Neural cell (in vitro differentiated cells): Measurements from ENCODE around the gene SRCIN1. TPM values are rescaled to one million over a fixed set of nuclear protein-coding genes. Genes with fewer than 3 reads are reported as not detected.

Source experiments
- H2AFZ ChIP-seq: fragments of 200-600, 300-800 bp; sonication (generic), shearing (Covaris generic); 2 replicates; pipeline ENCODE4 v1.6.0; 2014; ENCODE audit warnings: low read depth, mild to moderate bottlenecking, antibody characterized with exemption, low read length, moderate library complexity
- H3F3A ChIP-seq: fragments of 200-600 bp; shearing (Covaris generic); 2 replicates; pipeline ENCODE4 v1.6.1; 2016; ENCODE audit warnings: mild to moderate bottlenecking, moderate library complexity, mixed read lengths, antibody characterized with exemption, low read length; ENCODE audit not compliant: insufficient read depth, poor library complexity, severe bottlenecking
- H3K27ac ChIP-seq: fragments of 200-600, 300-800 bp; sonication (generic), shearing (Covaris generic); 2 replicates; pipeline ENCODE4 v1.5.1; 2014; ENCODE audit warnings: mild to moderate bottlenecking, low read length, moderate library complexity
- H3K27me3 ChIP-seq: fragments of 300-800, 200-600 bp; sonication (generic), shearing (Covaris generic); 2 replicates; pipeline ENCODE4 v1.6.0; 2014; ENCODE audit warnings: mild to moderate bottlenecking, low read depth, low read length, moderate library complexity; ENCODE audit not compliant: insufficient read depth
- H3K36me3 ChIP-seq: fragments of 300-800, 200-600 bp; sonication (generic), shearing (Covaris generic); 2 replicates; pipeline ENCODE4 v1.5.1; 2014; ENCODE audit warnings: mild to moderate bottlenecking, antibody characterized with exemption, low read length, moderate library complexity; ENCODE audit not compliant: insufficient read depth
- H3K4me2 ChIP-seq: fragments of 300-800, 200-600 bp; sonication (generic), shearing (Covaris generic); 2 replicates; pipeline ENCODE4 v1.6.0; 2014; ENCODE audit warnings: mild to moderate bottlenecking, low read length
- H3K4me3 ChIP-seq: fragments of 300-800, 200-600 bp; sonication (generic), shearing (Covaris generic); 2 replicates; pipeline ENCODE4 v1.5.1; 2014; ENCODE audit warnings: mild to moderate bottlenecking, low read length, moderate library complexity
- H3K79me2 ChIP-seq: fragments of 200-600 bp; shearing (Covaris generic); replicated peaks from 2 replicates; pipeline ENCODE4 v1.6.0; 2014; ENCODE audit warnings: mild to moderate bottlenecking, low read length, moderate library complexity; ENCODE audit not compliant: insufficient read depth
- H3K9ac ChIP-seq: fragments of 300-800, 200-600 bp; sonication (generic), shearing (Covaris generic); 2 replicates; pipeline ENCODE4 v1.6.1; 2016; ENCODE audit warnings: mild to moderate bottlenecking, low read length, mixed read lengths
- H3K9me2 ChIP-seq: fragments of 200-600 bp; shearing (Covaris generic); 2 replicates; pipeline ENCODE4 v1.6.1; 2016; ENCODE audit warnings: mild to moderate bottlenecking, low read length, mixed read lengths; ENCODE audit not compliant: insufficient read depth
- H3K9me3 ChIP-seq: fragments of 200-600, 300-800 bp; sonication (generic), shearing (Covaris generic); 2 replicates; pipeline ENCODE4 v1.6.1; 2016; ENCODE audit warnings: mild to moderate bottlenecking, mixed run types, low read length, moderate library complexity, mixed read lengths
- H4K20me1 ChIP-seq: fragments of 200-600 bp; shearing (Covaris generic); 2 replicates; pipeline ENCODE4 v1.6.1; 2016; ENCODE audit warnings: mild to moderate bottlenecking, mixed run types; ENCODE audit not compliant: insufficient read depth
- CTCF ChIP-seq: fragments of 450-650 bp; IDR thresholded peaks from 2 replicates; pipeline ENCODE4 v1.5.1; 2014; ENCODE audit warnings: antibody characterized with exemption, mild to moderate bottlenecking, moderate library complexity; ENCODE audit not compliant: poor library complexity, severe bottlenecking
- EP300 ChIP-seq: fragments of 450-650 bp; conservative IDR thresholded peaks from 2 replicates; pipeline ENCODE4 v1.6.1; 2014; ENCODE audit warnings: antibody characterized with exemption, mild to moderate bottlenecking, moderate library complexity; ENCODE audit not compliant: poor library complexity, severe bottlenecking
- EZH2 ChIP-seq: fragments of 200-600, 300-800 bp; shearing (Covaris generic), sonication (generic); IDR thresholded peaks from 2 replicates; pipeline ENCODE4 v1.6.1; 2014; ENCODE audit warnings: antibody characterized with exemption, low read length, borderline replicate concordance, mild to moderate bottlenecking; ENCODE audit not compliant: insufficient read depth, poor library complexity, severe bottlenecking
- MXI1 ChIP-seq: fragments of 450-650 bp; conservative IDR thresholded peaks from 2 replicates; pipeline ENCODE4 v1.6.1; 2014; ENCODE audit warnings: antibody characterized with exemption, mild to moderate bottlenecking; ENCODE audit not compliant: poor library complexity, severe bottlenecking
- POLR2AphosphoS5 ChIP-seq: IDR thresholded peaks from 2 replicates; pipeline ENCODE4 v1.6.1; 2012
- RAD21 ChIP-seq: fragments of 450-650 bp; conservative IDR thresholded peaks from 2 replicates; pipeline ENCODE4 v1.6.1; 2014; ENCODE audit warnings: antibody characterized with exemption, mild to moderate bottlenecking, moderate library complexity
- REST ChIP-seq: IDR thresholded peaks from 2 replicates; pipeline ENCODE4 v1.6.1; 2012; ENCODE audit warnings: borderline replicate concordance
- SMC3 ChIP-seq: fragments of 450-650 bp; conservative IDR thresholded peaks from 2 replicates; pipeline ENCODE4 v1.6.1; 2014; ENCODE audit warnings: antibody characterized with exemption, mild to moderate bottlenecking, moderate library complexity; ENCODE audit not compliant: poor library complexity
- TAF1 ChIP-seq: IDR thresholded peaks from 2 replicates; pipeline ENCODE4 v1.6.1; 2012; ENCODE audit warnings: low read depth
- polyA plus RNA-seq: library from polyadenylated mRNA; depleted of rRNA; stranded (reverse); fragments of >200 nt; gene quantifications from 2 replicates; pipeline ENCODE4 v1.2.3, GENCODE V29; 2014

The SRCIN1 gene
- polyA plus RNA-seq, 1 donor from 2014 or later = 18.0 TPM

- H2AFZ ChIP-seq = no peak overlapping the region
- no peak overlapping the region for H3K9ac ChIP-seq
- H3K9me3 ChIP-seq = no peaks in the 10 kb centered on the region
- no peaks in the 10 kb centered on the region for H3K79me2 ChIP-seq
- no peaks in the 10 kb centered on the region for H3F3A ChIP-seq
- H3K9me2 ChIP-seq = no peaks in the 10 kb centered on the region
- H4K20me1 ChIP-seq = no peaks in the 10 kb centered on the region
- no peak for TF ChIP-seq EP300
- no peak for TF ChIP-seq REST
- no peak for TF ChIP-seq MXI1
- no peak for TF ChIP-seq RAD21
- no peak for TF ChIP-seq POLR2AphosphoS5
- TF ChIP-seq TAF1 = no peak
- no peak for TF ChIP-seq EZH2
- TF ChIP-seq CTCF = no peak
- no peak for TF ChIP-seq SMC3
- no peaks in the 10 kb centered on the region for H3K36me3 ChIP-seq
- H3K27me3 ChIP-seq = no peaks in the 10 kb centered on the region
- H3K4me2 ChIP-seq = no peak overlapping the region
- H3K27ac ChIP-seq = no peak overlapping the region
- no peak overlapping the region for H3K4me3 ChIP-seq
Observed at GRCh38 chr17:38545531-38546225, 60.1 kb downstream of the SRCIN1 start.

- Histone ChIP-seq H2AFZ (no peak overlapping the region), H3K4me2 (no peak overlapping the region), H3K4me3 (no peak overlapping the region), H3K27me3 (no peaks in the 10 kb centered on the region), H3K9ac (no peak overlapping the region), H3K27ac (no peak overlapping the region), H3K9me2 (no peaks in the 10 kb centered on the region), H3F3A (no peaks in the 10 kb centered on the region), H3K36me3 (no peaks in the 10 kb centered on the region), H3K9me3 (no peaks in the 10 kb centered on the region), H3K79me2 (no peaks in the 10 kb centered on the region), H4K20me1 (no peaks in the 10 kb centered on the region)
- TF ChIP-seq REST (no peak), EP300 (no peak), EZH2 (no peak), TAF1 (no peak), MXI1 (no peak), RAD21 (no peak), SMC3 (no peak), CTCF (no peak), POLR2AphosphoS5 (no peak)
Observed at GRCh38 chr17:38544839-38545209, 60.9 kb downstream of the SRCIN1 start.
